GM18907 (cell line): Measurements from ENCODE around the gene SNX7.

ENCODE experiments used
- ATAC-seq: cut with Tn5 transposase; IDR thresholded peaks from one replicate; pipeline ENCODE4 v1.9.1; 2021; ENCODE audit warnings: mild to moderate bottlenecking, moderate library complexity; ENCODE audit not compliant: unreplicated experiment

The SNX7 gene

DNA sequence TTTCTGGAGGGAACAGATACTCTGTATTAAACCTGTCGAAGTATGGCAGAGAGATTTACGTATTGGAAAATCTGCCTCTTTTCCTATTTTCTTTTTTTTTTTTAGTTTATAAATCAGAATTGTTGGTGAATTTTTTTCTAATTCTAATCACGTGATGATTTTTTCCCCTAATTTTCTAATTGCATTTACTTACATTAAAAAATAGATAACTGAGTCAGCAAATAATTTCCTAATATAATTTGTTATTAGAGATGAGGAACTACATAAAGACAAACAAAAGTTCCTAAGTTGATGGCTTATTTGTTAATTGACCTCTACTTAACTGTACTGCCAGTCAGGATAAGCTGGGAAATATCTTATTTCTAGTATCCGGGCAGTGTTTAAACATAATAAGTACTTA, 34.6 kb downstream of the SNX7 start:
- ATAC-seq: no peak

DNA sequence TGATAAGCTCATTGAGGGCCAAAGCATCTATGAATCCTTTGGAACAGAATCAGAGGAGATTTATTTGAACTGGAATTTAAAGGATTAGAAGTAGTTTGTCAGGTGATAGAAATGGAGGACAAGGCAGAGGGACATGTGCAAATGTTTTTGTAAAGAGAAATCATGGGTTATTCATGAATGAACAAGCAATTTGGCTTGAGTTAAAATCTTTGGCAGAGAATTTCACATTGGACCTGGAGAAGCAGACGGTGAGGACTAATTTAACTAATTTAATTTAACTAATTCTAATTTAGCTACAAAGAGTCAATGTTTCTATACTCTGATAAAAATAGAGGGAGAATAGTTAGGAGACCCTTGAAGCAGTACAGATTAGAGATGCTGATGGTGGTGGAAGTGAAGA, 36.3 kb downstream of the SNX7 start:
- no peak for ATAC-seq

DNA sequence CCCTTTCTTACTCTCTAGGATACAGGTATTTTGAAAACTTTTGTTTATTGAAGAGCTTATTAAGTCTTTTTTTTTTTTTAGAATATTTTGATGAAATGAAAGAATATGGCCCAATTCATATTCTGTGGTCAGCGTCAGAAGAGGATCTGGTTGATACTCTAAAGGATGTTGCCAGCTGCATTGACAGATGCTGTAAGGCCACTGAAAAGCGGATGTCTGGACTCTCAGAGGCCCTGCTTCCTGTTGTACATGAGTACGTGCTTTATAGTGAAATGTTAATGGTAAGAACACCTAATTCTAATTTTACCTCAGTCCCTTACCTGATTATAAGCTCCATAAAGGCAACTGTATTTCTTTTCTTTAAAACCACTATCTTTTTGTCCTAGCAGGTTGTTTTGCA, 37.1 kb downstream of the SNX7 start:
- ATAC-seq: no peak

DNA sequence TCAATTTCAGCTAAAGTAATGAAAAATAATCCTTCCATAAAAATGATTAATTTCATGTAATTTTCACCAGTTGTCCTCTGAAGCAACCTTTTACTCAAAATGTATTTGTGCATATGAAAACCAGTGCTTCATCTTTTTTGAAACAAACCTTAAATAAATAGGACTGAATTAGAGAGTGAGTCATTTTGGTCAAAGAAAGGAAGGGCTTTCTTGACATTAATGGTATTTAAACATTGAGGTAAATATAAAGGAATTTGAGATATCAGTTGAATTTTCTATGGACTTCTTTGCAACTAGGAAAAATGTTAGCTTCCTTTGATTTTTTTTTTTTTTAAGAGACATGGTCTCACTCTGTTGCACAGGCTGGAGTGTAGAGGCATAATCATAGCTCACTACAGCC, 38.7 kb downstream of the SNX7 start:
- no peak for ATAC-seq

DNA sequence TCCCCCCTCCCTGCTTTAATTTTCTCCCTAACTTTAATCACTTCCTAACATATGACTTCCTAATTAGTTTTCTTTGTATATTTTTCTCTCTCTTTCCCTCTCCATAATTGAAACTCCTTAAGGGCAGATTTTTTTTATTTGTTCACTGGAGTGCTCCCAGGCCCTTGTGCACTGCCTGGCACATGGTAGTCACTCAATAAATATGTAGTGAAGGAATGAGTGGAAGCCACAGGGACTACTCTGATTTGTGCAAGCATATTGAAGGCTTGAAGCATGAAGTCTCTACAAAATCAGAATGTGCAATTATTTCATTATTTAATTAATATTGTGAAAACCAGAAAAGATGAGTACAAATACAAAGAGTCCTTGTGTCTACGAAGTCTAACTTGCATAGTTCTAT, 41.5 kb downstream of the SNX7 start:
- ATAC-seq: no peak

DNA sequence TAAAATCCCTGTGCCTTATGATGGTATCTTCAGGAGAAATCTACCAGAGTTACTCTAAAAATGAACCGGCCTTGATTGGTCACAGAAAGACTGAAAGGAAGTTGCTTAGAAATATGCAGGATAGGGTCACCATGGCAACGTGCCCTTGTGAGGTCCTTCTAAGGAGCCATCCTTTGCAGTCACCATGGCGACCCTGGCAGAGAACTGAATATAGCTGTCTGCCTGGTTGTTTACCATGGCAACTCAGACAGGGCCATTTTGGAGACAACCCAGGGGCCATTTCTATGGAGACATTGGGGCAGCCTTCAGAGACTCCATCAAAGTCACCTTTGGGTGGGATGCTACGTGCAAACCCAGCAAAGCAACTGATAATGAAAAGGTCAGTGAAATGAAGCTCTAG, 43.0 kb downstream of the SNX7 start:
- ATAC-seq: no peak

DNA sequence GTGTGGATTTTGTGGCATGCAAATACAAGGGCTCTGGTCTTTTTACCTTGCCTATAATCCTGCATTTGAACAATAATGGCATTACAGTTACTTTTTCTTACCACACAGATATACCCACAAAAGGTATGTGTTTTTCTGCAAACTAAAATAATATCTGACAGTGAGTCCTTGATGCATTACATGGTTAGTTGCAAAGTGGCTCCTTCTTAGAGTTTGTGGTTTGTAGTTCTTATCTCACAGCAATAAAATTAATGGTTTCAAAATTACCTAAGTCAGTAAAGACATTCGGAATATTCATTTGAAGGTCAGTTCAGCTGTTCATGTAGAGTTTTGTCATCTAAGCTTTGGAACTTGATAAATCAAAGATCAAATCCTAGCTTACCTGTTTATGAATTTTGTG, 43.5 kb downstream of the SNX7 start:
- no peak for ATAC-seq

DNA sequence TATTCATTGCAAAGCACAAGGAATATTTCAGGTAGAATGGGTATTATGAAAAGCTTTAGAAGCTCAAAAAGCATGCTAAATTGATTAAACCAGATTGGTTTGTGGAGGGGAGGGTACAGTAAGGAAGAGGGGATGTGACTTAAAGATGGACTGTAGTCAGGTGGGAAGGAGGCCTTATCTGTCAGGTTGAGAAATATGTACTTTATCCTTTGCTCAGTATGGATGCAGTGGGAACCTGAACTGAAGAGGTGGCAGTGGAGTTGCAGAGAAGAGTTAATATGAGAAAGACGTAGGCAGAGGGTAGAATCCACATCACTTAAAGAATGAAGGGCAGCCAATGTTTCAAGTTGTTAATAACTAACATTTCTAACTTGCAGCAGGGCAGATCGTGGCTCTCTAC, 44.1 kb downstream of the SNX7 start:
- ATAC-seq: no peak

DNA sequence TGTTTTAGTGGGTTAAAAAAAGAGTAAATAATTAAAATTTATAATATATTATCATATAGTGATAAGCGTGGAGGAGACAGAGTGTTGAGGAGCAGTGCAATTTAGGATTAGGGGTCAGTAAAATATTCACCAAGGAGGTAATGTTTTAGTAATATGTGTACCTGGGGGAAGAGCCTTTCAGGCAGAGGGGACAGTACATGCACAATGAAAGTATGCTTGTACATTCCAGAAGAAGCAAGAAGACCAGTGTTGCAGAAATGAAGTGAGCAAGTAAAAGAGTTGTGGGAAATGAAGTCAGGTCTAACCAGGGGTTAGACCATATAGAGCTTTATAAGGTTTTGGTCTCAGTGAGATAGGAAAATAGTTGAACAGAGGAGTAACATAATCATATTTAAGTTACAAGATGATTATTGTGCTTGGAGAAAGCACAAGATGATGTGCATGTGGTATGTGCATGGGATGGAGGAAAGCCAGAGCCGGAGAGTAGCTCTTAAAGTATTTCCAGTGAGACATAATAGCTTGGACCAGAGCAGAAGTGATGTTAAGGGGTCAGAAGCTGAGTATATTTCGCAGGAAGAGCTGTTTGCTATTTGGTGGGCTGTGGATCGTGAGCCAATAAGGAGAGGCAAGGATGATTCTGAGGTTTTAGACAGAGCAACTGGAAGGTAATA, 44.8 kb downstream of the SNX7 start:
- no peak for ATAC-seq

DNA sequence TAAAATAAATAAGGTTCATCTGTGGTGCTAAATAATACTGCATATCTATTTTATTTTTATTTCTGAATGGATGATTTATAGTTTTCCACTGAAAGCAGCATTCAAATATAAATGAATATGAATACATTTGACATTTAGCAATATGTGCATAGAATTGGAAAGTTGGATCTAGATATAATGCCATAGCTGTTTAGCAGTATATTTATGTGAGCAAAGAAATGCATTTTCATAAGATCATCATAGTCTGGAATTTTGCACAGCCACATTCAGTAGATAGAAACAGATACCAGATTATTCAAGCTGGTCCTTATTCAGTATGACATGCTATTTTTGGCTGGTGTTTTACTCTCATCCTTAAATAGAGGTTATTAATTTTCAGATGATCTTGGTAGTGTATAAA, 46.0 kb downstream of the SNX7 start:
- no peak for ATAC-seq

DNA sequence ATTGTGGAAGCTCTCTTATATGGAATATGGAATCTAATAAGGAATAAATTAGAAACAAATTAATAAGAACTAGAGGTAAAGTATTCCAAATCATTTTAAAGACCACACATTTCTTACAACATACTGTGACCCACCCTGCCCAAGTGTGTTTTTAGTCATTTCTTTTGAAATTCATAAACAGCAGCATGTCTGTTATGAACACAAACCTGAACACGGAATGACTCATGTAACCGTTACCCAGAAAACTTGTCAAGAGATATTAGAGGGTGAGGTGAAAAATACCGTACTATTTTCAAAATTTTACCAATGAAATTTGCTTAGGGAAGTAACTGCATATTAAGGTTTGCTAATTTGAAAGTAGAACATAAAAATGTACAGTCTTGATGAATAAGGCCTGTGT, 48.4 kb downstream of the SNX7 start:
- no peak for ATAC-seq

DNA sequence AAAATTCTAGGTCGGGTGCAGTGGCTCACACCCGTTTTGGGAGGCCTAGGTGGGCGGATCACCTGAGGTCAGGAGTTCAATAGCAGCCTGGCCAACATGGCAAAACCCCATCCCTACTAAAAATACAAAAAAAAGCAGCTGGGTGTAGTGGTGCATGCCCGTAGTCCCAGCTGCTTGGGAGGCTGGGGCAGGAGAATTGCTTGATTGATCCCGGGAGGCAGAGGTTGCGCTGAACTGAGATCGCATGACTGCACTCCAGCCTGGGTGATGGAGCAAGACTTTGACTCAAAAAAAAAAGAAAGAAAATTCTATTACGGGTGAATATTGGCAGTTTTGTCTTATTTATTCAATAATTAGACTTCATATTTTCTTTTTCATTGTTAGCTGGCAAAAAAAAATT, 62.1 kb downstream of the SNX7 start:
- no peak for ATAC-seq

DNA sequence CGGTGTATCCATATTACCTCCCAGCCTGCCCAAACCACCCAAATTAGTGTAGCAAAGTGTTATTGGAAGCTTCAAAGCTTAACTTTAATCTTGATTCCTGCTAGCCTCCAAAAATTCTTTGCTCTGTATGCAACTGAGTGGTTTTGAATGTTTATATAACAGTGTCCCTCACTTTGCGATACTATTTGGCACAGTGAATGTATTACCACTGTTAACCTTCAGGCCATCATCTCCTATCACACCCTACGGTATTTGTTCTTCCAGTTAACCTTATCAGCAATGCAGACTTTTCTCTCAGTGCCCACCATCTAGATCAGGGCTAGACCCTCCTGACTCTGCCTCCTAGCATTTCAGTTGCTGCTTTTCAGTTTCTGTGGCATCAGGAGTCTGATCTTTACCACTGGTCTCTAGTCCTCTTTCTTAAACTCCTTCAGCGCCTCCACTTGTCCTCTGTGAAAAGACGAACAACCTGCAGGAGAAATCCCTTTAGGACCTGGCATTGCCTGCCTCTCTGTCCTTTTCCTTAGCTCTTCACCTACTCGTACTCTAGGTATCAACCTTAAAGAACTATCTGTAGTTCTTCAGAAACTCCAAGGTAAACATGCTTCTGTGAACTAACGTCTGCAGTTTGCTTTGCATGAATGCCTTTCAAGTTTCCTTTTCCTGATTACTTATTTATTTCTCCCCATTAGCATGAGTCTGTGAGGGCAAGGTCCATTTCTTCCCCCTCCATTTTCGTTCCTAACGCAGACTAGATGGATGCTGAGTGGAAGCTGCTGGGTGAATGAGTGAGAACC, 71.7 kb downstream of the SNX7 start:
- peak; percentile 71 for ATAC-seq

DNA sequence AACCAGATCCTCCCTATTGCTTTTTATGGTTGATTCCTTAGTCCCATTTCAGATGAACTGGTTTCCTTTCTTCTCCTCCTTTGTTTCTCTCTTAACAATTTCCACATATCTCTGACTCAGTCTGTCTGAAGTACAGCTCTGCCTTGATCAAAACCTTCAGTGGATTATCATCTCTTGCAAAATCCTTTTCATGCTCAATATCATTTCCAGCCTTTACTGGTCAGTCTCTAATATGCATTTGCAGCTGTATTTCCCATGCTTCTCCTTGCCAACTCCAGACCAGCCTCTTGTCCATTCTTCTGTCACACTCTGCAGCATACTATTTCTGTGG, 72.2 kb downstream of the SNX7 start:
- peak; percentile 7 for ATAC-seq

DNA sequence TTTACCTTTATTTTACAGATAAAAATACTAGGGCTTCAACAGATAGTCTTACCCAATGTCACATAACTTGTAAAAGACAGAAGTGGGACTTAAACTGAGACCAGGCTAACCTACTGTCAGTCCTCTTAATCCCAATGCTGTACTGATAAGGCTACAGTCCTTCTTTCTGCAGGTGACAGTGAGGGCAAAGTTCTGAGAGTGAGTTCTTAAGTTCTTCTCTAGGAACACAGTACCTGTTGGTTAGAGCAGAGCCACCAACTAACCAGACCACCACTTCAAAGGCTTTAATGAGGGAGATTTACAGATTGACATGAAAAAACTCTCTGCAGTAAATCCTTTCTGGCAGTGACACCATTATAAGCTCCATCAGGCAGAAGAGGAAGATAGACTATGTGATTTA, 74.2 kb downstream of the SNX7 start:
- ATAC-seq: no peak

DNA sequence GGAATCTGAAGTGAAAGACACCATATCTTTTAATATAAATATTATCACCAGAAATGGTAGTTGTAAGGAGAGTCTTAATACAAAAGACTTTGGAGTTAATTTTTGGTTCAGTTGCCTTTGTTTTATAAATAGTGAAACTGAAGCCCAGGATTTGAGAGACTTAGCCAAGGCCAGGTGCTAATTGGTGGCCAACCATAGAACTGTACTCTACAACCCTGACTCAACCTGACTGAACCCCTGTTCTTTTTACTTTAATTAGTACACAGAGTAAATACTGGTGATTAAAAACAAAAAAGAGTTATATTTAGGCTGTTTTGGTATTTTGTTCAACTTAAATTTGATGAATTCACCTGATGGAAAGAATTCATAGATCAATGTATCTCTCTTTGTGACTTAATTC, 76.3 kb downstream of the SNX7 start:
- no peak for ATAC-seq

DNA sequence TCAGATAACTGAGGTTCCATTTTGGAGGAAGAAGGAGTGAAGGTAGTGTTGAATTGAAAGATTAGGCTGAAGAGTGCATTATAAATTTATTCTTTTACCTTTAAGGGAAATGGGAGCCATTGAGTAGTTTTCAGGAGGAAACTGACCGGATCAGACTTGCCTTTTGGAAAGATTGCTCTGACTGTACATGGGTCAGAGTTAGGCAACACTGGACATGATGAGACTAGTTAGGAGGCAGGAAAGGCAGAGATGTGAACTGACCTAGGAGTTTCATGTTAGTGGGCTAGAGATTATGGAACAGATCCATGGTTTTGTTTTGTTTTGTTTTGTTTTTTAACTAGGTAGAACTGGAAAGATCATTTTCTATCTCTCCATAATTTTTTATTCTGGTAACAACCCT, 78.2 kb downstream of the SNX7 start:
- no peak for ATAC-seq

DNA sequence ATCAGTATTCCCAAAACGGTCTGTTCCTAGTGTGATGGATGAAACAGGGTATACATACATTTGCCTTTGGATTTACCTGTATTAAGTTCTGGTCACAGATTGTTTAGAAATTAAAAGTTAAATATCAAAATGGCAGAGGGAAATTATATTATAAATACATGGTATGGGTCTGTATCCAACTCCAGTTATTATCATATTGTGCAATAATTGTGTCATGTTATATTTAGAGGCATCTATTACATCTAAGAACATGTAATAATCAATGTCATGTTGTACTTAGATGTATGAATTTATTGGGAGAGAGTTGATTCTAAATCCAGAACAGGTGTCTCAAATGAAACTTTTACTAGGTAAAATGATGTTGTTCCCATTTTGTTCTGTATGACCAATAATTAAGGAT, 79.6 kb downstream of the SNX7 start:
- no peak for ATAC-seq

DNA sequence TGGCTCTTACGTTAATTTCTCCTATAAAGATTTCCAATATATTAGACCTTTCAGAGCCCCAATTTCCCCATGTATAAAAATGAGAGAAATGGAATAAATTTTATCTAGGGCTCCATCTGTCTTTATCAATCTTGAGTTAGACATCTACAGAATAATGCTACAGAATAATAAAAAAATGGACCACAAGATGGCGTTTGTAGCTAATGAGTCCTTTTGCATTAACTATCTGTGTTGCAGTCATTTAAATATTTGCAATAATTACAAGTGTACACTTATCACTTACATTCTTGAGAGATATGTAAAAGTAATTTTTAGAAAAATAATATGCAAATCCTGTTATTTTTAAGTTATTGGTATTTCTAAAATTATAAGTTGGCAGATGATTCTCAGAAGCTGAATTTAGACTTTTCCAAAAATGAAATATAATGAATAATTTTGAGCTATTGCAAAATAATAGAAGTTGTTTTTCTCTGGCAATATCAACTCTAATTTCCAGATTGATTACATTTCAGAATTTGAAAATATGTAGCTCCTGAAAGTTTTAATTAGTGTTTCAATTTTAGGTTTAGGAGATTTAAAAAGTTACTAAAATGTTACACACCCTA, 87.7 kb downstream of the SNX7 start:
- no peak for ATAC-seq

DNA sequence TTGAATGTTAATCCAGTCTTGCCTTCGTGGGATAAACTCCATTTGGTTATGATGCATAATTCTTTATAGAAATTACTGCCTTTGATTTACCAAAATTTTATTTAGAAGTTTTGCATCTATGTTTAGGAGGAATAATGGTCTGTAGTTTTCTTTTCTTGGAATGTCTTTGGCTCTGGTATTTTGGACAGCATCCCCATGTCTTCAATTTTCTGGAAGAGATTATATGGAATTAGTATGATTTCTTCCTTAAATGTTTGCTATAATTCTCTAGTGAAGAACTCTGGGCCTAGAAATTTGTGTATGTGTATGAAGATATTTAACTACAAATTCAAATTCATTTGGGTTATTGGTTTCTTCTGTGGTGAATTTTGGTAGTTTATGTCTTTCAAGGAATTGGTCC, 92.7 kb downstream of the SNX7 start:
- no peak for ATAC-seq

DNA sequence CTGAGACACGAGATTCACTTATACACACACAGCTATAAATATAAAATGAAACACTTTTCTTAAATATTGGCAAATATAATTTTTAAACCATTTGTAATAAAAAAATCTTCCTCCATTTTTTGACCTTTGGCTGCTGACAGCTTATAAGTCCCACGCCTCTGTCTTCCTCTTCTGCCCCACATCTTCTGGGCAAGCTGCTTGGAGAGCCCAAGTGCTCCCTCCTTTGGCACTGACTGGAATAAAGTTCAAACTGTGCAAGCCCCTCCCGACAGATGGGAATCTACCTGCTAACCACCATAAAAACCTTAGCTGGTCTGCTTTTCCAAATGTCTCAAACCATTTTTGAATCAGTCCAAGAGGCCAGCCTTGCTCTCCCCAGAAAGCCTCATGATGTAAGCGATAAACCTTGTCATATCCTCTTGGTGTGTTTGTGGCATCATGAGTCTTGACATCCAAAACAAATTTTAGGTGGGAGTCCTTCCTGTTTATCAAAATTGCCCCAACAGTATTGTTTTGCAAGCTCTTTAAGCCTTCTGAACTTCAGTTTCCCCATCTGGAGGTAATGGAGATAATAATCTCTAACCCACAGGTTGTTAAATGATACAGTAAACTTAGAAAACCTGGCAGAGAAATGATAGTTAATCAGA, 99.8 kb downstream of the SNX7 start:
- ATAC-seq: no peak
